Body of pancreas (tissue), 4 donors: Measurements from ENCODE around the gene WTAP.

Source experiments
- CTCF ChIP-seq, 7 experiments: fragments of 450-650 bp in 4 of 7; fragments of 200-600 bp in 3 of 7; sonication (generic) in 3 of 7; IDR thresholded peaks; one replicate each; pipeline ENCODE4 v1.5.1; 2016 to 2019; ENCODE audit warnings: antibody characterized with exemption in 7 of 7
- POLR2A ChIP-seq, 3 donors: fragments of 450-650 bp; IDR thresholded peaks; one replicate each; pipeline ENCODE4 v1.6.1; 2016; ENCODE audit warnings: antibody characterized with exemption in 3 of 3, mild to moderate bottlenecking in 2 of 3

DNA sequence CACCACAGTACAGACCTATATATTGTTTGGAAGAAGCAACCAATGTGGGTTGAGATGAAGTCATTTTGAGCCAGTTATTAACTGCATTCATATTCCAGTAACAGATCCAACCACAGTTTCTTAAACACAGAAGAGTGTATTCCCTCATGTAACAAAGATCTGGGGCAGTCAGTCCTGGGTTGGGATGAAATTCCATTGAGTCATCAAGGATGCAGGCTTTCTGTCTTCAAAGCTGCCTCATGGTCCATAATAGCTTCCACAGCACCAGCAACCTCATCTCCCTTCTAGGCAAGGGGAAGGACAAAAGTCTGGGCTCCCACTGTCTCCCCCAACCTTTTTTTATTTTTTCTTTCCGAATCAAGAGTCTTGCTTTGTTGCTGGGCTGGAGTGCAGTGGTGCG, 31.3 kb upstream of the WTAP start:
- no peak for TF ChIP-seq POLR2A (IDR thresholded peaks at IDR 0.05)
- TF ChIP-seq CTCF (IDR thresholded peaks at IDR 0.05), result no peak
